Heart left ventricle (tissue), 16 donors: Measurements from ENCODE around the gene DDOST. TPM values are rescaled to one million over a fixed set of nuclear protein-coding genes. Genes with fewer than 3 reads are reported as not detected.

Experiments used
- ATAC-seq, 4 donors: fragments of 200-7000 bp; cut with Tn5 transposase; one replicate each; pipeline ENCODE4 v1.9.1; 2020 to 2022; ENCODE audit warnings: moderate library complexity in 4 of 4, mild to moderate bottlenecking in 3 of 4, moderate number of reproducible peaks in 1 of 4
- DNase-seq, 5 donors: peaks; one replicate each; pipeline ENCODE4 v3.0.0-alpha.2; 2020
- H3K27ac ChIP-seq, 12 donors: fragments of 200-600 bp; sonication (generic) in 4 of 12; one replicate each; pipeline versions ENCODE4 v1.5.0 to v1.8.0; 2016 to 2022; ENCODE audit warnings: mild to moderate bottlenecking in 2 of 12
- H3K27me3 ChIP-seq, 9 donors: fragments of 200-600 bp; sonication (generic) in 2 of 9; one replicate each; pipeline versions ENCODE4 v1.5.1 to v1.8.0; 2016 to 2022; ENCODE audit warnings: mild to moderate bottlenecking in 3 of 9
- H3K36me3 ChIP-seq, 9 donors: fragments of 200-600 bp; sonication (generic) in 2 of 9; one replicate each; pipeline versions ENCODE4 v1.5.0 to v1.8.0; 2018 to 2022; ENCODE audit warnings: mild to moderate bottlenecking in 2 of 9
- H3K4me1 ChIP-seq, 12 donors: fragments of 200-600 bp; sonication (generic) in 4 of 12; one replicate each; pipeline versions ENCODE4 v1.5.0 to v1.8.0; 2016 to 2022; ENCODE audit warnings: mild to moderate bottlenecking in 3 of 12
- H3K4me3 ChIP-seq, 12 donors: fragments of 200-600 bp; sonication (generic) in 4 of 12; one replicate each; pipeline versions ENCODE4 v1.5.0 to v1.8.0; 2017 to 2022; ENCODE audit warnings: mild to moderate bottlenecking in 9 of 12, moderate library complexity in 4 of 12
- H3K9me3 ChIP-seq, 12 donors: fragments of 200-600 bp; sonication (generic) in 4 of 12; one replicate each; pipeline versions ENCODE4 v1.5.0 to v1.8.0; 2016 to 2022; ENCODE audit warnings: mild to moderate bottlenecking in 1 of 12
- POLR2A ChIP-seq, 2 donors: fragments of 450-650 bp; IDR thresholded peaks; one replicate each; pipeline ENCODE4 v1.6.1; 2017; ENCODE audit warnings: antibody characterized with exemption in 2 of 2, mild to moderate bottlenecking in 2 of 2, moderate library complexity in 2 of 2
- WGBS, 4 donors: extraction: QIAGEN DNeasy Blood & Tissue Kit in 2 of 4; methylation state at CpG; one replicate each; pipeline versions ENCODE4 v1.1.5 to v1.1.7; 2013 to 2018; 5-methylcytosine and 5-hydroxymethylcytosine counted together
- intact Hi-C, 10 donors: fragments of 100-400 bp; cut with DNase I; formaldehyde crosslinking; loops; one replicate each; pipeline versions ENCODE4 v1.11.1 to v1.14.2; 2022
- polyA plus RNA-seq, 2 donors: library from polyadenylated mRNA; stranded (reverse); fragments of 200-250 nt; gene quantifications; one replicate each; pipeline ENCODE4 v1.2.3, GENCODE V29; 2013
- total RNA-seq, 9 donors: library from RNA; depleted of rRNA in 2 of 9; stranded (reverse); fragments of >200 nt in 2 of 9; fragmentation: NEBNext Ultra II Directional in 3 of 9; extraction: Animal tissue kit (Norgen Biotek cat#: 25700) in 3 of 9; gene quantifications; one replicate each; pipeline versions ENCODE4 v1.1.0 to v1.2.4, GENCODE V29; 2016 to 2023
- TF ChIP-seq, protein P1 (sequence below), 12 donors: fragments of 200-600 bp; sonication (generic) in 4 of 12; IDR thresholded peaks; one replicate each; pipeline versions ENCODE4 v1.5.0 to v1.8.0; 2018 to 2022; ENCODE audit warnings: antibody characterized with exemption in 12 of 12, mild to moderate bottlenecking in 5 of 12
- donor health status: ischemic (EF 13 %, LVEDD 7.1; RV severe dilation, severe dysfunction).
- donor health status: healthy with polysubstance abuse.
- donor health status: DM: no; HTN: yes; CAD: no.
- donor health status: DM: no; HTN: no; CAD: no.
- donor health status: ischemic (EF 25% LVEDD 6.9; RV normal size, moderate dysfunction).
- donor health status: ischemic (EF 25% LVEDD 5.7; RV mildly dilated, moderate dysfunction).
- donor health status: healthy.
- donor health status: DM: yes; HTN: yes; CAD: no.
- donor health status: ischemic (EF 35%, LVEDD 5.7; RV mildly dilated, moderate dysfunction).
- donor health status: nonischemic (EF 11% LVEDD 7.7; RV severe dilation, severe dysfunction).
- donor health status: DM: yes; HTN: yes; CAD: no.
- donor health status: PGD.
- donor health status: ischemic (EF 29% LVEDD 5.4; RV normal size, mild dysfunction).
- donor health status: nonischemic (EF 23%, LVEDD 6.1; RV moderate dilation, normal function).

DDOST gene
- total and polyA plus RNA-seq, 11 donors = 88.9 to 211 (median 128) TPM

DNA sequence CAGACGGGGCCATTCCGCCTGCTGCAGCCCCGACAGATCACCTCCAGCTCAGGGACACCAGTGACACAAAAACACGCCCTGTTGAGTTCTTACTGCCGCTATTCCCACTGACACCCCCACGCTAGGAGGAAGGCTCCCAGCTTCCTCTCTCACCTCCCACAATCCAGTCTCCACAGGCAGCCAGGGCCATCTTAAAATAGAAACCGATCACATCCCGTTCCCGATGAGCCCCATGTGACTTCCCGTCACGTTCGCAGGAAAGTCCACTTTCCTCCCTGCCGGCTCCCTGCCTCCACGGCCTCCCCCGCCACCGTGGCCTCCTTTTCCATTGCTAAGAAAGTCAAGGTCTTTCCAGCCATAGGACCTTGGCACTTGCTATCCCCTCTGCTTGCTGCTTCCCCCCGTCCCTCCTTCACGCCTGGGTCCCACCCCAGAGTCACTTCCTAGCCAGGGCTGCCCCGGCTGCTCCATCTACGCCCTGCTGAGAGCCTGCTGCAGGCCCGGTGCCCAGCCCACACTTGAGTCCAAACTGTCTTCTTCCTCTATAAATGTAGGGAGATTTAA, 24.0 kb upstream of the DDOST start:
- 42 to 54% (median 50%) methylated on average over 20 to 21 of the region's 21 CpGs for WGBS, 4 donors
- peak overlapping the region; percentile 78 to 95 (median 88) for H3K27ac ChIP-seq
- H3K36me3 ChIP-seq = peaks cover 0 to 1% (median 0%) of the 10 kb centered on the region in 9 donors
- H3K27me3 ChIP-seq = no peaks in the 10 kb centered on the region
- TF ChIP-seq, protein P1, sequence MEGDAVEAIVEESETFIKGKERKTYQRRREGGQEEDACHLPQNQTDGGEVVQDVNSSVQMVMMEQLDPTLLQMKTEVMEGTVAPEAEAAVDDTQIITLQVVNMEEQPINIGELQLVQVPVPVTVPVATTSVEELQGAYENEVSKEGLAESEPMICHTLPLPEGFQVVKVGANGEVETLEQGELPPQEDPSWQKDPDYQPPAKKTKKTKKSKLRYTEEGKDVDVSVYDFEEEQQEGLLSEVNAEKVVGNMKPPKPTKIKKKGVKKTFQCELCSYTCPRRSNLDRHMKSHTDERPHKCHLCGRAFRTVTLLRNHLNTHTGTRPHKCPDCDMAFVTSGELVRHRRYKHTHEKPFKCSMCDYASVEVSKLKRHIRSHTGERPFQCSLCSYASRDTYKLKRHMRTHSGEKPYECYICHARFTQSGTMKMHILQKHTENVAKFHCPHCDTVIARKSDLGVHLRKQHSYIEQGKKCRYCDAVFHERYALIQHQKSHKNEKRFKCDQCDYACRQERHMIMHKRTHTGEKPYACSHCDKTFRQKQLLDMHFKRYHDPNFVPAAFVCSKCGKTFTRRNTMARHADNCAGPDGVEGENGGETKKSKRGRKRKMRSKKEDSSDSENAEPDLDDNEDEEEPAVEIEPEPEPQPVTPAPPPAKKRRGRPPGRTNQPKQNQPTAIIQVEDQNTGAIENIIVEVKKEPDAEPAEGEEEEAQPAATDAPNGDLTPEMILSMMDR (IDR thresholded peaks at IDR 0.05) = no peak
- TF ChIP-seq POLR2A (IDR thresholded peaks at IDR 0.05) = peak in 1 of 2 donors; percentile 54
- ATAC-seq (peak; percentile 66 to 88 (median 77)), DNase-seq (peak; percentile 76 to 83 (median 78))
- H3K9me3 ChIP-seq = no peaks in the 10 kb centered on the region
- peak overlapping the region; percentile 12 to 67 (median 53) for H3K4me3 ChIP-seq
- H3K4me1 ChIP-seq = peaks cover 0 to 34% (median 14%) of the 10 kb centered on the region in 12 donors
- intact Hi-C loops = no loop called here

DNA sequence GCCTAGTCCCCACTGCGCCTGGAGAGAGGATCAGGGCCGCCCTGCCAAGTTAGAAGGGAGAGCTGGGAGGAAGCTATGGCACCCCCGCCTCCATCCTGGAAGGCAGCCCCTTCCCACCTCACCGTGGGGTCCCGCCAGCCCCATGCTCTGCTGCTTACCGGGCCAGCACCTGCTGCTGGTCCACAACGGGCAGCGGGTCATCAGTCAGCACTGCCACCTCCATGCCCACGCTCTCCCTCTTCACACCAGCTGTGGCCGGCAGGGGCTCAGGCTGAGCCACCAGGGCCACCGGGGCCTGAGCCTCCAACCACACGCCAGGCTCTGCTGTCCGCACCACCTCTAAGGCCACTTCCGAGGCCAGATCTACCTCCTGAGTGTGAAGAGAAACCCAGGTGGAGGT, 23.5 kb upstream of the DDOST start:
- H3K4me3 ChIP-seq = peak overlapping the region; percentile 12 to 67 (median 53)
- peak overlapping the region; percentile 78 to 95 (median 88) for H3K27ac ChIP-seq
- intact Hi-C loops = loop anchor here in 1 of 10 donors (5.0 kb wide), 1 partner anchor 48 kb away; the partner anchor contains the start of gene SH2D5
- DNase-seq = peak in 1 of 5 donors; percentile 51
- H3K9me3 ChIP-seq = no peaks in the 10 kb centered on the region
- peaks cover 0 to 34% (median 14%) of the 10 kb centered on the region in 12 donors for H3K4me1 ChIP-seq
- ATAC-seq = peak in 2 of 4 donors; percentile 4 to 18
- peaks cover 0 to 7% (median 0%) of the 10 kb centered on the region in 9 donors for H3K36me3 ChIP-seq
- TF ChIP-seq, protein P1 (IDR thresholded peaks at IDR 0.05) = no peak
- TF ChIP-seq POLR2A (IDR thresholded peaks at IDR 0.05) = no peak
- no peaks in the 10 kb centered on the region for H3K27me3 ChIP-seq
- 59 to 76% (median 74%) methylated on average over 9 to 14 of the region's 14 CpGs for WGBS, 4 donors

GRCh38 chr1:20684050-20684620, 23.0 kb upstream of the DDOST start:
- Histone ChIP-seq H3K27ac (peak overlapping the region; percentile 78 to 95 (median 88)), H3K4me1 (peaks cover 0 to 34% (median 14%) of the 10 kb centered on the region in 12 donors), H3K9me3 (no peaks in the 10 kb centered on the region), H3K27me3 (no peaks in the 10 kb centered on the region), H3K4me3 (peak overlapping the region; percentile 12 to 67 (median 53)), H3K36me3 (peaks cover 0 to 12% (median 0%) of the 10 kb centered on the region in 9 donors)
- intact Hi-C loops = loop anchor here in 1 of 10 donors (5.0 kb wide), 1 partner anchor 48 kb away; the partner anchor contains the start of gene SH2D5
- DNase-seq (peak in 1 of 5 donors; percentile 56), ATAC-seq (peak in 2 of 4 donors; percentile 1 to 6)
- 38 to 62% (median 54%) methylated on average over 12 to 13 of the region's 13 CpGs for whole genome bisulfite sequencing, 4 donors
- TF ChIP-seq, protein P1 (IDR thresholded peaks at IDR 0.05) = no peak
- no peak for TF ChIP-seq POLR2A (IDR thresholded peaks at IDR 0.05)

DNA sequence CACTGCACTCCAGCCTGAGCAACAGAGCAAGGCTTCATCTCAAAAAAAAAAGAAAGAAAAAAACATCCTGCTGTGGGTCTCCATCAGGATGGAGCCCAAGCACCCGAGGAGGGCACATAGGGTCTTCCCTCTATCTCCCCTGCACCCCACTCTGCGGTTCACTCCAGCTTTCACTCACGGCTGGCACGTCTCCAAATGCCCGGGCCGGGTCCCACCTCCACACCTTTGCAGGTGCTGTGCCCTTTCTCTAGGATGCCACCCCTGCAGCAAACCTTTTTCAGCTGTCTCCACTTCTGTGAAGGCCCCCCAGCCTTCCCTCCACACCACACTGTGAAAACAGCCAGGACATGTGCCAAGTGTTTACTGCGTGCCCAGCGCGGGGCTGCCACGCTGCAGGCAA, 22.4 kb upstream of the DDOST start:
- no peak for ATAC-seq
- 67 to 81% (median 75%) methylated on average over 10 of the region's 10 CpGs for WGBS, 4 donors
- peak in 1 of 5 donors; percentile 57 for DNase-seq
- Histone ChIP-seq H3K9me3 (no peaks in the 10 kb centered on the region), H3K4me3 (peak overlapping the region in 10 of 12 donors; percentile 44 to 67 (median 54)), H3K27me3 (no peaks in the 10 kb centered on the region), H3K36me3 (peaks cover 0 to 14% (median 0%) of the 10 kb centered on the region in 9 donors), H3K27ac (peak overlapping the region; percentile 78 to 95 (median 88)), H3K4me1 (peaks cover 0 to 34% (median 14%) of the 10 kb centered on the region in 12 donors)
- intact Hi-C loops = loop anchor here in 1 of 10 donors (5.0 kb wide), 1 partner anchor 49 kb away; the partner anchor contains the start of gene SH2D5
- no peak for TF ChIP-seq POLR2A (IDR thresholded peaks at IDR 0.05)
- TF ChIP-seq, protein P1 (IDR thresholded peaks at IDR 0.05) = no peak
